ENCODE results near the gene NTMT2. TPM values are rescaled to one million over a fixed set of nuclear protein-coding genes. Genes with fewer than 3 reads are reported as not detected.

Gene NTMT2
- total RNA-seq, 1 experiment from 2014 or later, result not detected

DNA sequence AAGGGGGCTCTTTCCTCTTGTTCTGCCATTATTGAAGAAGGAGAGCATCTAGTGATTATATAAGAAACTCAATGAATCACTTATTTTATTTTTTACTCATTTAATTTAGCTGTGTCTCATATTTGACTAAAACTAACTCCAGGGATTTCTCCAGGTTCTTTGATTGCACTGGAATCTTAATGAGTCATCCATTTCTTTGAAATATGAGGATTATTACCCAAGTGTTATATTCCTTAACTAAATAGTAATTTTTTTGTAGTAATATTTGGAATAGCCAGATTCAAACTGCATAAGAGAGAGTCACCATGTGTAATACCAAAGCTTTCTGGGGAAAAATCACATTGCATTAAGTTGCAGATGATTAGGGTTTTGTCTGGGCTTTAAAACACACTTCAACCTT, 59.5 kb downstream of the NTMT2 start:
- peak; percentile 5 for DNase-seq (ENCODE audit: low read depth)

DNA sequence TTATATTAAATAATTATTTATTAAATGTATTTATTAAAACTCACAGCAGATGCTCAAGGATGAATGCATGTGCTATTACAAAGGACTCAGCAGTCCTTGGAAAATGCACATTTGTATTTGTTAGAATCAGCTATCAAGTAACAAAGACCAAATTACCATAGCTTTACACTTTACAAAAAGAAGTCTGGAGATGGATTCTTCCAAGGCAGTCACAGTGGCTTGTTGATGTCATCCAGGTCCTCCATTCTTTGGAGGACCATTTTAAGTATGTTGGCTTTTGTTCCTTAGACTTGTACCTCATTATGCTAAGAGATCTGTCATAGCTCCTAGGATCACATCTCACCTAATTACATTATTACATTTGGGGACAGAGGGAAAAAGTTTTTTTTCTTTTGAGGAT, 63.4 kb downstream of the NTMT2 start:
- DNase-seq (ENCODE audit: low read depth), result no peak

DNA sequence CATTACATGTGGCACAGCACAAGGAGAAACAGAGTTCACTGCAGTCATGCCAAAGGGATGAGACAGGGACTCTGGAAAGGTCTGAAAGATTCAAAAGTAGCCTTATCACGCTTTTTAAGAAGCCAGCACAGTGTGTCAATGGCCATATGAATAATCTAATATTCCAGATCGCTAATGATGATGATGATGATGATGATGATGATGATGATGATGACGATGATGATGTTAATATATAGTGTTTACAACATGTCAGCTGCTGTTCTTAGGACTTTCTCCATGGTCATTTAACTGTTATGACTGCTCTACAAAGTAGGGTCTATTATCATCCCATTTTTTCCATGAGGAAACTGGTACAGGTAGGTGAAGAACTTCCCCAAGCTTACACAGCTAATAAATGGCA, 64.4 kb downstream of the NTMT2 start:
- no peak for DNase-seq (ENCODE audit: low read depth)

DNA sequence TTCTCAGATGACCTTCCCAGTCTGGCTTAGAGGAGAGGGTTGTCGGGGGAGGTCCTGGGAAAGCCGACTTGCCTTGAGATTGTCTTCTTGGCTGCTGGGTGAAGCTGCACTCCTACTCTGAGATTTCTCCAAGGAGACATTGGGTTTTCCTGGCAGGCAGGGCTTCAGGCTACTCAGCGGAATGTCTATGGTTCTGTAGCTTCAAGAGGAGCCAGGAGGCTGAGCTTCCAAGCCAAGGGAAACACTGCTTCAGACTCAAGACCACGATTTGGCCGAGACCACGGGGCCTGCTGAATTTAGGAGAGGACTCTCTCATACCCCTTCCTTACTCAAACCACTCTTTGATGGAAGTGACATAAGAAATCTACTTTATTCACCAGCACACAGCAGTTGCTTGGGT, 67.8 kb downstream of the NTMT2 start:
- DNase-seq (ENCODE audit: low read depth), result no peak

DNA sequence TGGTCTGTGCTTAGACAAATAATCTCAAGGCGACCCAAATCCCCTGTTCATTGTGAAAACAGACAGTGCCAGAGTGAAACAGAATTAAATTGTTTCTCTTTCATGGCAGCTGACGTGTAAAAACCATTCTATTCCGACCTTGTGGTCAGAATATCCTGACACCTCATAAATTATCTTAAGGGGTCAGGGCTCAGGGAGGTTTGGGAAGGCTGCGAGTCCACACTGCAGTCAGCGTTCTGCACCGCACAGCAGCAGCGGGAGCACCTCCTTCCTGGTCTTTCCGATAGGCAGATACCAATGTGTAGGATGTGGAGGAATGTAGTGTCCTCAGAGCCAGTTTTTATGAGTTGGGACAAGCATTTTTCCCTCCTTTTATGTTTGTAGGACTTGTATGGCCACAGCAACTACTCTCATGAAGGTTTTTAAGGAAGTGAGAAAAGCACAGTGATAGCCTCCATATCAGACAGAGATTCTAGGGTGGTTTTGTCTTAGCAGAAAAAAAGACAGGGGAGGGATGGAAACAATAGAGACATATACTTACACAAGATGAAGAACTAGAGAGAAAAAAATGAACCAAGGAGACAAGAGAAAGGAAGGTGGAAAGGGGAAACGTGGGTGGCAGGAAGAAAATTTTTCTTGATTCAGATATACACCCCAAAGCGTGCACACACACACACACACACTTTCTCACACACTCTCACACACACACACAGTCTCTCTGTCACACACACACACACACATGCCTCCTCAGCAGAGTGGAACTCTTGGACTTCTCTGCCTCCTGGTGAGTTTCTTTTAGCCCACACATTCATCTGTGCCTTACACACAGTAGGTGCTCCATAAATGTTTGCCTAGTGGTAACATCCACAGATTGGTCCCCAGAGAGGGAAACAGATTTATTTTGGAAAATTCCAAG, 68.6 kb downstream of the NTMT2 start:
- DNase-seq (ENCODE audit: low read depth), result no peak

DNA sequence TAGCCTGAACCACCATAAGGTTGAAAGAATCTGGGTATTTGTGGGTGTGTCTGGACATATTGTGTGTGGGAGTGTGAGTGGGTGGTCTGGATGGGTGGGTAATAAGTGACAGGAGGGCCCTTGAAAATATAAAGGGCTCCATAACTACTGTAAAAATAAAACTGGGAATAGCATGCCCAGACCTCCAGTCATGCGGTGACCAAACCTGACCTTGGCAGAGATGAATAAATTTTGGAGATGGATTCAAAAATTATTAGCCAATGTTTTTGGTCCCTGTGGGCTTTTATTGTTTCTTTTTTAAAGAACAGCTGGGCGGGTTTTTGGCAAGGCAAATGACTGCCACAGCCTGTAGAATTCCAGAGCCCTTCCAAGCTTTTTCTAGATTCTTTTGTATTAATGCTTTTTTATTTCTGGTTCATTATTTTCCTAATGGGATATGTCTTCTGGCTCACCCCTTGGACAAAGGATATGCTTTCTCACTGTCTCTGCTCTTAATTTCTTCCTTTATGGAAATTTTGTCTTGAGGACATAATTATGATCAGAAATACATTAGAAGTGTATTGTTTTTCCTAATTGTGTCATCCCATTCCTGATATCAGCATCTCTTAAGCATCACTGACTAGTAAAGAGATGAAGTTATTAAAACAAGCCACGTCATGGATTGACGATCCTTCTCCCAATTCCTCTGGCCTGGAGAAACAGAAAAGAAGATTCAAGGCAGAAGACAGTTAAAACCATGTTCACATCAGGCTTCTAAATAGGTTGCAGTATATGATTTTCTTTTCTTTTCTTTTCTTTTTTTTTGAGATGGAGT, 69.5 kb downstream of the NTMT2 start:
- DNase-seq (ENCODE audit: low read depth), result no peak

DNA sequence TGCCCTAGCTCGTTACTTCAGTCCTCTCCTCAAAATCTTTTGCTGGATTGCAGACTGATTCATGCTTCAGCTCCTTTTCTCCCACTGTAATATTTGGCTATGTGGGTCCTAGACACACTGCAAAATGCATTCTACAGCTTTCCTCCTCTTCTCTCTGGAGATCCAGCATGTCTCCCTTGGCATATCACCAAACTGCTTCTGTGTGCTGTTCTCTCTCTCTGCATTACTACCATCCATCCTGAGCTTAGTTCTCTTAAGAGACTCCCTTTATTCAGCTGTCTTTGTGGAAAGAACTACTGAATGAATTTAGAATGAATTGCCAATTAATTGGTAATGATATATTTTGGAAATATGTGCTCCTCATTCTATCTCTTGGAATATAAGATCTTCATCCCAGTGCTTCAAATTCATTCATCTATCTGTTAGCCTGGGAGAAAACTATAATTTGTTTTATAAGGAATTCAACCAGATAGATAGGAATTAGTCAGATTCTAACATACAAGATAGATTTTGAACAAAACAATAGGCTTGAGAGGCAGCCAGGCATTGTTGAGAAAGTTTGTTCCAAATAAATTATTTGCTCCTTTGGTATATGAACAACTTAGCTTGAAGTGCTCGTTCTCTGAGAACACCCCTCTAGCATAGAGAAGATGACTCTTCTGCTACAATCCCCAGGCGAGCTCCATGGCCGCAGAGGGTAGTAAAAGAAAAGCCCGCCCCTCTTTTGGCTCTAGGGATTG, 71.9 kb downstream of the NTMT2 start:
- DNase-seq (ENCODE audit: low read depth), result no peak

DNA sequence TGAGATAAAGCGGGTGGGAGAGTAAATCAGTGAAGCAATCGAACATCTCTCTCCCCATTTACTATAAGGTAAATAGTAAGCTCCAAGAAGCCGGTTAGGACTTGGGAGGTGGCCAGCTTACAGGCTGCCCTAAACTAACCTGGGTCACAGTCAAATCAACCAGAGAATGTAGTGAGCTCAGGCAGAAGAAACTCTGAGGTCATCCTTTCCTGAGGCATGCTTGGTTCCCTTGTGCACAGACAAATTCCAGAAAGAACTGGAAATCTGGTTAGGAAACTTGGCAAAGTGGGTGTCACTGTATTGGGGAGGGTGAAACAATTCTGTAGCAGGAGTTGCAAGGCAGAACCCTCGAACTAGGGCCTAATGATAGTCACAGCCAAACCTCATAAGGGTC, 72.5 kb downstream of the NTMT2 start:
- no peak for DNase-seq (ENCODE audit: low read depth)

Other genes with a start within 250 kb of the NTMT2 start
- 19.6 and 20.3 TPM in 2 replicates for gene KIFAP3, start 71.3 kb upstream of the NTMT2 start, total RNA-seq (2014; rRNA removed)